HG02938 (cell line): ENCODE results near the gene MRTFA.

Experiments
- ATAC-seq: cut with Tn5 transposase; IDR thresholded peaks from one replicate; pipeline ENCODE4 v1.9.1; 2021; ENCODE audit warnings: mild to moderate bottlenecking, moderate library complexity; ENCODE audit not compliant: unreplicated experiment

MRTFA gene

DNA sequence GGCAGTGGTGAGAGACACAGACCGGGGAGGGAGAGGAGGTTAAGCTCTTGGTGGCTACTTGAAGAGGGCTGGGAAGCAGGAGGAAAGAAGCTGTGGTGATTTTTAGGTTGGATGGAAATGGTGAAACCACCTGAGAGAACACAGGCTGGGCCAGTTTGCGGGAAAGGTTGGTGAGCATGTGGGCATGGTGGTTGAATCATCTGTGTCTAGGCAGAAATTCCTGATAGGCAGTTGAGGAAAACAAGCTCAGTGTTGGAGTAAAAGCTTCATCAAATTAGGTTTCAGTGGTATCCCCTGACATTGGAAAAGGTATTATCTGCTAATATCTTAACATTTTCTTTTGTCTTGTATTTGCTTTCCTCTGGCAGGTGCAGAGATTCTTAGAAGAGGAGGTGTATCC lies 270.5 kb downstream of the MRTFA start:
- no peak for ATAC-seq

DNA sequence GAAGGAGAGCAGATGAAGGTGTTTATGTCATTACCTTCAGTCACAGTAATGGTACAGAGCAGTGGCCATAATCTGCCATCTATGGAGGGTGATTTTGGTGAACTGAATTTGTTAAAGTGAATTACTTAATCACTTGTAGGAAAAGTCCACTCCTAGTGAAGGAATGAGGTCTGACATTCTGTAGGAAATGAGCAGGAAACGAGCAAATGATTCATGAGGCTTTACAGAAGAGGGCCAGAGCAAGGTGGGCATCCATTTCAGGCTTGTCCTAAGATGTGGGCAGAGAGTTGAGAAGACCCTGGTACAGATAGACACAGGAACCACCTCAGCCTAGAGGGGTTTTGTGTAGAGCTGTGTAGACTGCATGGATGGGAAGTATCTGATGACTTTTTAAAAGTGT lies 272.1 kb downstream of the MRTFA start:
- ATAC-seq = no peak

DNA sequence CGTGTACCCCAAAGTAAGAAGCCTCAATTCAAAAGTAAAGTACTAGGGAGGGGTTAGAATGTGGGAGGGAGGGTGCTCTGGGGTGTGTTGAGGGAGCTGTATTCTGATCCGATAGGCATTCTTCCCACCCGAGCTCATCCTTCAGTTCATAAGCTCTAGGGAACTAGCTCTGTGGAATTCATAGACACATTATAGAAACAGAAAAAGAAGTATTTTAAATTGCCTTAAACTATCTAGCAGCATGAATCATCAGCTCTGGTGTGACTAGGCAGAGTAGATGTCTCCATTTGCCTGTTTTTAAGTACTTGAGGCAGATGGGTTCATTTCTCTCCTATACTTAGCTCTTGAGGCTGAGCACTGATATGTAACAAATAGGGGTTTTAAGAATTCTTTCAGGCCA lies 273.5 kb downstream of the MRTFA start:
- ATAC-seq = no peak

DNA sequence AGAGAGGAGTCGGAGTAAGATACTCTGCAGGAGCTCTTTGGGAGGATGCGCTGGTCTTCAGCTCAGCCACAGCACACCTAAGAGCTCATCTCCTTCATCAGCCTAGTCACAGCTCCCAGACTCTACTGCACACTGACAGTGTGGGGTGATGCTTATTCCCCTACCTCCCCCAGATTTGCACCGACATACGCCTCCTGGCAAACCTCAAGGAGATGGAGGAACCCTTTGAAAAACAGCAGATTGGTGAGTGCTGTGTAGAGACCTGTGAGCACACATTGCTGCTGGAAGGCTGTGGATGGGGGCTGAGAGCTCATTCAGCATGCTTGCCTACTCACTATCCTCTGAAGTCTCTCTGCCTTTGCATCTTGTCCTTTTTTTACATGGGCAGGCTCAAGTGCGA lies 275.4 kb downstream of the MRTFA start:
- ATAC-seq = no peak
